GM18499 (cell line): Measurements from ENCODE around the gene SPEM3.

Experiments used
- ATAC-seq: cut with Tn5 transposase; IDR thresholded peaks from one replicate; pipeline ENCODE4 v1.9.1; 2021; ENCODE audit warnings: moderate number of reproducible peaks; ENCODE audit not compliant: insufficient read depth, unreplicated experiment

Gene SPEM3

DNA sequence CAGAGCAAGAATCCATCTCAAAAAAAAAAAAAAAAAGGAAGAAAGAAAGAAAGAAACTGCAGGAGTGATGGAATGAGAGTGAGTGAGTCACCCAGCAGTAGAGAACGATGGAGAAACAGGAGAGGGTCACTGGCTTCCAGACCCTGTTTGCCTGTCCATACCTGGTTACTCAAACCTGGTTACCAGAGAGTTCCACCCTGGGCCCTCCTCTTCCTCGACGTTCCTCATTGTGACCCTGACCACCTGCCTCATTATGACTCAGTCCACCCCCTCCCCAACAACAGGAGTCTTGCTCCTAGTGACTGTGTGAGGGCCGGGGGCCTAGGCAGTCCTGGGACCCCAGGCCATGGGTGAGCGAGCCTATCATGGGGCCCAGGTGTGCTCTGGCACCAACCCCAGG lies at the start of gene SPEM3:
SPEM3 (plus strand) TSS at position 301 of the 400 bp plus-strand sequence; CDS start at position 347, 46 bp downstream.
- ATAC-seq: no peak

DNA sequence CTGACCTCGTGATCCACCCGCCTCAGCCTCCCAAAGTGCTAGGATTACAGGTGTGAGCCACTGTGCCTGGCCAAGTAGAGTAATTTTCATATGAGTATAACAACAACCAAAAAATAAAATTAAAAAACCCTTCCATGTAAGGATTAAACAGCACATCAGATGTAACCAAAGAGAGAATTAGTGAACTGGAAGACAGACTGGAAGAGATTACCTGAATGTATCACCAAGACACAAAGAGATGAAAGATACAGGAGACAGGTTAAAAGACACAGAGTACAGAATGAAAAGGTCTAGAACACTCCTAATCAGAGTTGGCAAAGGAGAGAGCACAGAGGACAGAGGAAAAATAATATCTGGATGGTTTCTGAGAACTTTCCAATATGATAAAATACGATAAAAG lies 49.5 kb upstream of the SPEM3 start:
- no peak for ATAC-seq

DNA sequence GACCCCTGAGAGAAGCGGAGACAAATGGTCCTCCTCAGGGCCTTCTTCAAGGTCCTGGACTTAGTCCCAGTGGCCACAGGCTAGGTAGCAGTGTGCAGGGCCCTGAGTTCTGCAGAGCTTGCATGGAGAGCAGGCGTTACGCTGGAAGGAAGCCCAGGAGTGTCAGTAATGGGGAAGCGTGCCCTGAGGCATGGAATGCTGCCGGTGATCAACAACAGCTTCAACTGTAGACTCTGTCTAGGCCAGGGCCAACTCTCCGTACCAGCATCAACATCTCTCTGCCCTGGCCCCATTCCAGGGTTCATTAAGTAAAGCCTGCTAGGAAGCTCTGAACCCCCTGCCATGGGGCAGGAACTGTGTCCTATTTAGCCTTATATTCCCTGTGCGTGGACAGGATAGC lies 48.3 kb upstream of the SPEM3 start:
- no peak for ATAC-seq

DNA sequence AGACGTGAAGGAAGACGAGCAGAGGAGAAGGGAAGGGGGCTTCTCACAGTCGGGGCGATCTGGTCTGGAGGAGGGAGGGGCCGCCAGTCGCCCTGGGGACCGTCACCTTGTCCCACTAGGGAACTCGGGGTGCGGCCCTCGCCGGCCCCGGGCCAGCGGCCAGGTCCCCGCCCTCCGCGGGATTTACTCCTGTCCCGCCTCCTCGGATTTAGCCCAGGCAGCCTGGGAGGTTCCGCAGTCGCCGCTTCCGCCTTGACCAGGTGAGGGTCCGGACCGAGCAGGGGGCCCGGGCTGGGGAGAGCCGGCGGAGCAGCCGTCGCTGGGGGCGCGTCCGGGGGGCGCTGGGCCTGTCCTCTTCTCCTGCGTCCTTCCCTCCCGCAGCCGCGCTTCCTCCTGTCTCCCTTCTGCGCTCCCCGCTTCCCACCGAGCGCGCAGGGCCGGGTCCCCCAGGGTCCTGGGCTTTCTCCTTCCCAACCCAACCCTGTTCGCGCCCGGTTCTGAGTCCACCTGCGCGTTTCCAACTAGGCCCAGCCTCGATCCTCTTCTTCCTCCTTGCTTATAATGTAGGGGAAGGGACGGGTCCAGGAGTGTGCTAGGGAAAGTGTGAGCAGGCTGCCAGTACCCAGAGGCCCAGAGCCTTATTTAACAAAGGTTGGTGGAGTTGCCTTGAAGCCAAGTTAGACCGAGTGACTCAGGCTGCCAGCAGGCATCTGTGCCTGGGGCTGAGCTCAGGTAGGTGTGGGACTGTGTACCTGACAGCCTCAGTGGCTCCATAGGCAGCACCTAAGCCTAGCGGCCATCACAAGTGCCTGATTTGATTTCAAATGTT lies 47.6 kb upstream of the SPEM3 start, which contains the start of gene TNK1:
TNK1 (plus strand) TSS at position 235 of the 829 bp plus-strand sequence. CDS start 1,838 bp downstream, outside the sequence.
- no peak for ATAC-seq

DNA sequence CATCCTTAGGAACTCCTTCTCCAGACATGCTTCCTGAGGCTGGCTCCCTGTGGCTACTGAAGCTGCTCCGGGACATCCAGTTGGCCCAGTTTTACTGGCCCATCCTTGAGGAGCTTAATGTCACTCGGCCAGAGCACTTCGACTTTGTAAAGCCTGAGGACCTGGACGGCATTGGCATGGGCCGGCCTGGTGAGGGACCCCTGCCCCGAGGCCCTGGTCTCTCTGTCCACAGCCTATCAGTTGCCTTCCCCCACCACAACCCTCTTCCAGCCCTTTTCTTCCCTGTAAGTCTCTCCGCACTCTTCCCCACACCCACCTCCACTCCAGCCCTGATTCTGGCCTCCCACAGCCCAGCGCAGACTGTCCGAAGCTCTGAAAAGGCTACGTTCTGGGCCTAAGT lies 45.8 kb upstream of the SPEM3 start:
- no peak for ATAC-seq

DNA sequence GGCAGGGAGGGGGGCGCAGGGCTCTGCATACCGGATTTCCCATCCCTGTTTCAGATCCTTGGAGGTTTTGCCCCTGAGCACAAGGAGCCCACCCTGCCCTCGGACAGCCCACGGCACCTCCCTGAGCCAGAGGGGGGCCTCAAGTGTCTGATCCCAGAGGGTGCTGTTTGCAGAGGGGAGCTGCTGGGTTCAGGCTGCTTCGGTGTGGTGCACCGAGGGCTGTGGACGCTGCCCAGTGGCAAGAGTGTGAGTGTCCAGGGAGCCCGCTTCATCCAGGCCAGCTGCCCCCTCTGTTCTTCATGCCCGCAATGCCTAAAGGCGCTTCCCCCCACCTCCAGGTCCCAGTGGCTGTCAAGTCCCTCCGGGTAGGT lies 45.3 kb upstream of the SPEM3 start:
- ATAC-seq: no peak

DNA sequence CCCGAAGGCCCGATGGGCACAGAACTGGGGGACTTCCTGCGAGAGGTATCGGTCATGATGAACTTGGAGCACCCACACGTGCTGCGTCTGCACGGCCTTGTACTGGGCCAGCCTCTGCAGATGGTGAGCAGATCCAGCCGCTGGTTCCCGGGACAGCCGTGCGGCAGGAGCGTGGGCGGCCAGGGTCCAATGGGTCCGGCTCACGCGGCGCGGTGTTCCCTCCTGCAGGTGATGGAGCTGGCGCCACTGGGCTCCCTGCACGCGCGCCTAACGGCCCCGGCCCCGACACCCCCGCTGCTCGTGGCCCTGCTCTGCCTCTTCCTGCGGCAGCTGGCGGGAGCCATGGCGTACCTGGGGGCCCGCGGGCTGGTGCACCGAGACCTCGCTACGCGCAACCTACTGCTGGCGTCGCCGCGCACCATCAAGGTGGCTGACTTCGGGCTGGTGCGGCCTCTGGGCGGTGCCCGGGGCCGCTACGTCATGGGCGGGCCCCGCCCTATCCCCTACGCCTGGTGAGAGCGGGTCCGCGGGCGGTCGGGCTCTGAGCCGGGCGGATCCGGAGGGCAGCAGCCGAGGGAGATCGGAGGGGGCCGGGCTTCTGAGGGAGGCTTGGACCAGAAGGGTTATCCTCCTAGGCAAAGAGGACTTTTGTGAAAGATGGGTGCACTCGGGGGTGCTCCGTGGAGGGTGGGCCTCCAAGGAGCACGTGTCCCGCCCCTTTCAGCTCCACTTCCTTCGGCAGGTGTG lies 44.7 kb upstream of the SPEM3 start:
- no peak for ATAC-seq

DNA sequence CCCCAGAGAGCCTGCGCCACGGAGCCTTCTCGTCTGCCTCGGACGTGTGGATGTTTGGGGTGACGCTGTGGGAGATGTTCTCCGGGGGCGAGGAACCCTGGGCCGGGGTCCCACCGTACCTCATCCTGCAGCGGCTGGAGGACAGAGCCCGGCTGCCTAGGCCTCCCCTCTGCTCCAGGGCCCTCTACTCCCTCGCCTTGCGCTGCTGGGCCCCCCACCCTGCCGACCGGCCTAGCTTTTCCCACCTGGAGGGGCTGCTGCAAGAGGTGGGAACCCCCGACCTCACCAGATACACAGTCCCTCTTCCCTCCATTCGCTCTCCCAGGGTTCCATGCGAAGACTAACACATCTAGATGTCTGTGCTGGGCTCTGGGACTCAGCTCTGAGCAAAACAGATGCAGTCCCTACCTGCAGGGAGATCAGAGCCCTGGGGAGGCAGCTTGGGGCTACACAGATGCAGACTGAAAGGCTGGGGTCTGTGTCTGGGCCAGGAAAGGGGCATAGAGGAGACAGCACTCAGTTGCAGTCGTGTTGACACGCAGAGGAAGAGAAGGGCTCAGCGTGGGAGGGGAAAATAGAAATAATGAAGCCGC lies 44.1 kb upstream of the SPEM3 start:
- no peak for ATAC-seq

DNA sequence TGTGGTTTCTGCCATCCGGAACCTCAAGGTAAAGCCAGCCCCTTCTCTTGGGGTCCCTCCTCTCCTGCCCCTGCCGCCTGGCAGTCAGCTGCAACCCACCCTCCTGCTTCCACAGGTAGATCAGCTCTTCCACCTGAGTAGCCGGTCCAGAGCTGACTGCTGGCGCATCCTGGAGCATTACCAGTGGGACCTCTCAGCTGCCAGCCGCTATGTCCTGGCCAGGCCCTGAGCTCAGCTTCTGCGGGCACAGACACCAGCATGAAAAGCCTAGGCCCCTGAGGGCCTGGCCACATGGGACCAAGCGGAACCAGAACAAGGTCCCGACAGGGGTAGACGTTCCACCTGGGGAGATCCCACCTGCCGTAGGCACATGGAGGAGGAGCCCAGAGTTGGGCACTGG lies 39.8 kb upstream of the SPEM3 start:
- no peak for ATAC-seq

DNA sequence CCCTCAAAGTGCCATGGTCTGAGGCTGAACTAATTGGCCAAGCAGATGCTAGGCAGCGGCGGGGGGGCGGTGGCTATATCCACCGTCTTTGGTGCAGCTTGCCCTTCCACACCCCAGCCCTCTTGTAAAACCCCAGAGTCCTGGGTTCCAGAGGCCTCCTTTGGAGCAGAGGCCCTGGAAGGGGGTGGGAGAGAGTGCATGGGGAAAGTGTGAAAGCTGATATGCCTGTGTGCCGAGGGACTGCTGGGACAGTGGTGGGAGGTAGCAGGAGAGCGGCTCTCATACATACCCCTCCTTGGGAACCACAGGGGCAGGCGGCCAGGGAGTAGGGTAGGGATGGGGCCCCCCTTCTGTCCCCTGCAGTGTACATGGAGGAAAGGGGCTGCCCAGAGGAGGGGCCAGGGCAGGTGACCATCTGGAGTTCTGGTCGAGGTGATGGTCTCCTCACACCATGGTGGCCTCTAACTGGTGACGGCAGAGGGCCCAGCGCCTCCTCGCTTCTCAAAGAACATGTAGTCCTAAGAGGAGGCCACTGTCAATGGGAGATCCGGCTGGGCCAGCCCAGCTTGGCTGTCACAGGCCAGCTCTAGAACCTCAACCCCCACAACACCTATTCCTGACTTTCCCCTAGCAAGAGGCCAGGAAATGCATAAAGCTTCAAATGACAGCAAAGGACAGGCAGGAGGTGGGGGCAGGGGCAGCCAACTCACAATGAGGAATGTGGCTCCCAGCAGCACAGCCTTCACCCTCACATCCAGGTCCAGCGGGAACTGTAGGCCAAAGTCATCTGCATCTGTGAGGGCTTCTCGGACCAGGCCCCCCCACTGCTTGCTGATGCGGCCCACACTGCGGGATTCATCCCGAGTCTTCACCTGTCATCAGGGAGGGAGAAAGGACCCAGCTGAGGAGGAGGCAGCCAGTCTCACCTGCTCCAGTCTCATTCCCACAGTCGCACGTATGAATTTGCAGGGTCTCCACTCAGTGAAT lies 38.4 kb upstream of the SPEM3 start:
- no peak for ATAC-seq

DNA sequence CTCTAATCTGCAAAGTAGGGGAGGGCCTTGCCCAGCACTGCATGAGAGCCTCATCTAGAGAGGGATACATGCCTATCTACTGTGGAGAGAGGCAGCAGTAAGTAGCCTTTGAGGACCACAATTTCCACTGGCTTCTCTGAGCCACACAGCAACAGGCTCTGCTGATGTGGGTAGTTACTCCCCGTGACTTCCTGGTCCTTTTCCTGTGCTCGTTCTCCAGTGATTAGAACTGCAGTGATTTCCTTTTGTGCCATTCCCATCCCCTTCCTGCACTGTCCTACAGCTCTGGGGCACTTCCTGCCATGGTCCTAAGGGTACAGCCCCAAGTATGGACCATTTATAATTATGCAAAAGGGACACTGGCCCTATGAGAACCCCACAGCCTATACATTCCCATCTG lies 37.4 kb upstream of the SPEM3 start:
- no peak for ATAC-seq

DNA sequence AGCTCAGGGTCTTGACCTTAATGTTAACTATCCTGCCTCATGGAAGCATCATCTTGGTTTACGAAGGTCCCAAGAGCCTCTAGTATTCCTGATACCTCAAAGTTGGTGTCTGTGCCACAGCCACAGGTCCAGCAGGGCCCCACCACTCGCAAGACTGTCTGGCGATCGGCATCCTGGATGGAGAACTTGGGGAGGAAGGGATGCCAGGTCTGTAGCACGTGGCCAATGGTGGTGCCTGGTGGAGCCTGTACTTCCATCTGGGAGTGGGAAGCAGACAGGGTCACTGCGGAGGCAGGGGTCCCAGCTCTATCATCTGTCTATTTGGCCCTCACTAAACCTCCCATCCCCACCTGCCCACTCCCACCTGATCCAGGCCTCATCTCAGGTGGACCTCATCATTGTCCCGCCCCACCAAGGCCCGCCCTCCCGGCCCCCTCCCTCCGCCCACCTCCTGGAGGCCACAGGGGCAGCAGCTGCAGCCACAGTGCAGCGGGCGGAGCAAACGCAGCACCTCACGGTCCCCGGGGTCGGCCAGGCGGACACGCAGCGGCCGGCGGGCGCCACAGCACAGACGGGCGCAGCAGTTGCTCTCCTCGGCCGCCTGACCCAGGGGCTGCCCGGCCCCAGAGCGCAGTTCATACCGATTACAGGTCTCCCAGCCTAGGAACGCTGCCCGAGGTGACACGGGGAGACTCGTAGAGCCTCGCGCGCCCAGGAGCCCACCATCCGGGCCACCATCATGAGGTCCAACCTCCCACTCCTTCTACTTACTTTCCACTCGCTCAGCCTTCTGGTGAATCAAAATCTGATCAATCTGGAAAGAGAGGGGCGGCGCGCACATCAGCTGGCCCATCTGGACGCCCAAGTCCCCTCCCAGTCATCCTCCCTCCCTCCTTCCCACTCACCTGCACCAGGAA lies 35.7 kb upstream of the SPEM3 start:
- no peak for ATAC-seq

DNA sequence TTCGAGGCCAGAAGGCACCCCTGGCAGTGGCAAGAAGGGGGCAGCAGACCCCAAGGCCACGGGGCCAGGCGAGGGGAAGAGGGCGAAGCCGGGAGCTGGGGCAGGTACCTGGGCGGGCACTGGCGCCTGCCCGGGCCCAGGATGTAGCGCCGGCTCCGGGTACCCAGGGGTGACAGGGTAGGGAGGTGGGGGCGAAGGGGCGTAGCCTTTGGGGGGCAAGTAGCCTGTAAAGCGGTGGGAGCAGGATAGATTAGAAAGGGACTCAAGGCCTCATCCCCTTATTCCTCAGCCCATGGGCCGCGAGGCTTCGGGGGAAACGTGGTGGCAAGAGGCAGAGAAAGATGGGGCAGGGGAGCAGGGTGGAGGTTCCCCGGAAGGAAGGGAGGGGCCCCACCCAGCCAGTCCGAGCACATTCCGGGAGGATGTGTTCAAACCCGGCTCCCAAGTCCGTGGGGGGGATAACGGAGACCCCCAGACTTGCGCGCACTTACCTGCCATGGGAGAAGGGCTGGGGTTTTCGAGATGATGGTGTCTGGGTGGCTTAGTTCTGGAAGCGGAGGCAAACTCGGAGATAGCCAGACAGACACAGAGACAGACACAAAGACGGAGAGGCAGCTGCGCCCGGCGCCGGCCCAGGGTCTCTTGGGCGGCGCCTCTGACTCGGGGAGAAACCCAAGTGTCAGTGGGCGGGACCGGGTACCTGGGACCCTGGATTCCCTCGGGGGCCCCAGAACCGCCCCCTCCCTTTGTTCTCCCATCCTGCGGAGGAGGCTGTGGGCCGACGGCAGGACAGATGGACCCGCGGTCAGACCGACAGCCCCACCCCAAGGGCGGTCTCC lies 34.8 kb upstream of the SPEM3 start:
- ATAC-seq: peak; percentile 28

DNA sequence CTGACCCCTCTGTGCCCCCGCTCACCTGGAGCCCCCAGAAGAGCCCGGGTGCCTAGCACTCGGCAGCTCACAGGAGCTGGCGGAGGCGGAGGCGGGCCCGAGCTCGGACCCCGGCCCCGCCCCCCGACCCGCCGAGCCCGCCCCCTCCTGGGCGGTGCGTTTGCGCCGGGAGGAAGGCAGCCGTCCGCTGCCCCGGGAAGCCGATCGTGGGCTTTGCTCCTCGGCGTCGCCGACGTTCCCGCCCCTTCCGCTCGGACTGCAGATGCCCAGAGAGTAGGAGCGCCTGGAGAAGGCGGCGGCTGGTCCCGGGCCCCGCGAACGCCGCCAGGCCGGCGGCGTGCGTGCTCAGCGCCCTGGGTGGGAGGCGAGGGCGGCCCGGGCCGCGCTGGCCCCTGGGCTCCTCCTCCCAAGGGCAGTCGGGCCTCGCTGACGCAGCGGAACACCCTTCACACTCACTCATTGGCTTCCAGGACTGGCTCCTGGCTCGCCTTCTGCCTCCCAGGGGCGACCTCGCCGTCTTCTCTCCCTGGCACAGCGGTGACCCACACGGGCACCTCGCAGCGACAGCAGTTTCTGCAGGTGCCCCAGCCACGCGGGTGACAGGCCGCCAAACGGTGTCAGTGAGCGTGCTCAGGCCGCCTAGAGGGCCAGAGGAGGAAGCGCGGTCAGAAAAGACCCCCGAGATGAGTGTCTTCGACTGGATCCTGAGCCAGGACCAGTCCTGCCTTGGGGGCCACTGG lies 34.0 kb upstream of the SPEM3 start, which contains the start of gene PLSCR3:
PLSCR3 (minus strand) TSS at position 74 of the 740 bp plus-strand sequence. CDS start 415 bp downstream, outside the sequence.
- ATAC-seq: peak; percentile 49

DNA sequence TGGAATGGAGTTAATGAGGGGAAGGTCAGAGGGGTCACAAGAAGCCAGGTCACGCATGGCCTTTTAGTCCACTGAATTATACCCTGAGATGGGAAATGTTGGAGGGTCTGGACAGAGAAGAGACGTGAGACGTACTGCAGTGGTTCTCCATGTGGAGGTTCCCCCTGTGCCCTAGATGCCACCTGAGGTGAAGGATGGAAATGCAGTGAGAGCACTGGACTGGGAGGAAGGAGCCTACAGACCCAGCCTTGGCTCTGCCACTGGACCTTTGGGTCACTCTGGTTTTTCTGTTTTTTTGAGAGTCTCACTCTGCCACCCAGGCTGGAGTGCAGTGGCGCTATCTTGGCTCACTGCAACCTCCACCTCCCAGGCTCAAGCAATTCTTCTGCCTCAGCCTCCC lies 32.5 kb upstream of the SPEM3 start:
- ATAC-seq: no peak

DNA sequence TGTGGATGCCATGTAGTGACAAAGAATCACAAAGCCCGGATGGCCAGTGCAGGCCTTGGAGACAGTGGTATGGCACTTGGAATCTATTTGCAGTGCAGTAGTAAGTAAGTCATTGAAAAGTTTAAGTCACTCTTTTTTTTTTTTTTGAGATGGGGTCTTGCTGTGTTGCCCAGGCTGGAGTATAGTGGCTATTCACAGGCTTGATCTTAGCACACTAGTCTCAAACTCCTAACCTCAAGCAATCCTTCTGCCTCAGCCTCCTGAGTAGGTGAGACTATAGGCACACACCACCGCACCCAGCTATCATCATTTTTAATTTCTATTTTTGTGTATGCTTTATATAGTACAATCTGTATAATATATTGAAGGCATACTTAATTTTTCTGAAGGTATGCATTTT lies 30.0 kb upstream of the SPEM3 start:
- ATAC-seq: no peak

DNA sequence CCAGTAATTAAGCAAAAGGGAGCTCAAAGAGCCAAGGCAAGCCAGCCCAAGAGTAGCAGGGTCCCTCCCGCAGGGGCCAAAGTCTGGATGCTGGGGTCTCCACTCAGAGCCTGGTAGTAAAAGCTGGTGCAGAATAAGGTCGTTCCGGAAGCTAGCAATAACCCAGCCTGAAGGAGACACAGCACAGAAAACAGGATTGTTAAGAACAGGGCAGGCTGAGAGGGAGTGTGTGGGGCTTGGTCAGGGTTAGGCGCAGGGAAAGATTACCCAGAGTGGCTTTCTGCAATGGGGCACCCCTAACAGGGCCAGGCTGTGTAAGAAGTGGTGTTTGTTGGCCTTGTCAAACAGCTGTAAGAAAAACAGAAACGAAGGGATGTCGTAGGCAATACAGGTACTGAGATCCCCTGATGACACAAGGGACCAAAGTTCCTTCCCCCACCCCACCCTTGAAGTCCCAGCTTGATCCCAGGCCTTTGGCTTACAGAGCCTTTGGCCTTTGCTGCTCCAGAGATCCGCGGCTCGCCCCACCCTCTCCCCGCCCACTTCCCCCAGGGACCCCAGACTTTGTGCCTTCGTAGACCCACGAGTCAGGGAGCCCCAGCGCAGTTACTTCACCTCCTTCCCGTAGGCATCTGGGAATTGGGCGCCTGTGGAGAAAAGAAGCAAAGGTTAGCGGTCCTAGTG lies 25.5 kb upstream of the SPEM3 start:
- ATAC-seq: no peak
